Neural progenitor cell (in vitro differentiated cells): ENCODE results near the gene JAG2. TPM values are rescaled to one million over a fixed set of nuclear protein-coding genes. Genes with fewer than 3 reads are reported as not detected.

Experiments
- DNase-seq: peaks from one replicate; pipeline ENCODE4 v3.0.0-alpha.2; 2016; ENCODE audit warnings: low spot score
- H2AFZ ChIP-seq: fragments of 200-600 bp; sonication (generic); replicated peaks from 2 replicates; pipeline ENCODE4 v1.6.1; 2016; ENCODE audit warnings: antibody characterized with exemption
- H3F3A ChIP-seq: fragments of 200-600 bp; sonication (generic); 2 replicates; pipeline ENCODE4 v1.6.1; 2016; ENCODE audit warnings: antibody characterized with exemption, low read depth
- H3K27ac ChIP-seq: fragments of 200-600 bp; sonication (generic); 2 replicates; pipeline ENCODE4 v1.5.1; 2016; ENCODE audit warnings: mild to moderate bottlenecking
- H3K27me3 ChIP-seq: fragments of 200-600 bp; sonication (generic); 2 replicates; pipeline ENCODE4 v1.6.1; 2016; ENCODE audit warnings: mild to moderate bottlenecking, moderate library complexity
- H3K36me3 ChIP-seq: fragments of 200-600 bp; sonication (generic); 2 replicates; pipeline ENCODE4 v1.5.1; 2016
- H3K4me1 ChIP-seq: fragments of 200-600 bp; sonication (generic); 2 replicates; pipeline ENCODE4 v1.6.1; 2016; ENCODE audit warnings: mixed run types
- H3K4me2 ChIP-seq: fragments of 200-600 bp; sonication (generic); 2 replicates; pipeline ENCODE4 v1.6.1; 2016
- H3K4me3 ChIP-seq: fragments of 200-600 bp; sonication (generic); 2 replicates; pipeline ENCODE4 v1.5.1; 2016
- H3K79me2 ChIP-seq: fragments of 200-600 bp; sonication (generic); 2 replicates; pipeline ENCODE4 v1.6.1; 2016; ENCODE audit warnings: low read depth
- H3K9ac ChIP-seq: fragments of 200-600 bp; sonication (generic); 2 replicates; pipeline ENCODE4 v1.6.1; 2016
- H3K9me3 ChIP-seq: fragments of 200-600 bp; sonication (generic); 2 replicates; pipeline ENCODE4 v1.5.1; 2016; ENCODE audit warnings: low read depth
- H4K20me1 ChIP-seq: fragments of 200-600 bp; sonication (generic); 2 replicates; pipeline ENCODE4 v1.6.1; 2016; ENCODE audit warnings: low read depth
- H3K27ac Mint-ChIP-seq: 3 replicates; pipeline ENCODE4 v1.8.0; 2021; ENCODE audit warnings: mixed read lengths
- H3K27me3 Mint-ChIP-seq: 2 replicates; pipeline ENCODE4 v1.8.0; 2022; ENCODE audit warnings: low read depth, mild to moderate bottlenecking, inconsistent platforms, moderate library complexity, mixed read lengths; ENCODE audit not compliant: insufficient read depth
- H3K36me3 Mint-ChIP-seq: 3 replicates; pipeline ENCODE4 v1.8.0; 2021; ENCODE audit warnings: mixed read lengths
- H3K4me1 Mint-ChIP-seq: 3 replicates; pipeline ENCODE4 v1.8.0; 2021; ENCODE audit warnings: mixed read lengths
- H3K4me3 Mint-ChIP-seq: 3 replicates; pipeline ENCODE4 v1.8.0; 2021; ENCODE audit warnings: mild to moderate bottlenecking, moderate library complexity, mixed read lengths
- H3K9me3 Mint-ChIP-seq: 3 replicates; pipeline ENCODE4 v1.8.0; 2020; ENCODE audit warnings: mixed read lengths
- EZH2 ChIP-seq: fragments of 200-600 bp; sonication (generic); IDR thresholded peaks from 2 replicates; pipeline ENCODE4 v1.6.1; 2017; ENCODE audit warnings: antibody characterized with exemption, mild to moderate bottlenecking, moderate library complexity
- EZH2phosphoT487 ChIP-seq: fragments of 200-600 bp; sonication (generic); IDR thresholded peaks from 2 replicates; pipeline ENCODE4 v1.6.1; 2017; ENCODE audit warnings: antibody characterized with exemption
- total RNA-seq: library from RNA; depleted of rRNA; stranded (reverse); fragments of >200 nt; gene quantifications from 2 replicates; pipeline ENCODE4 v1.2.3, GENCODE V29; 2015; ENCODE audit warnings: low replicate concordance
- TF ChIP-seq, protein P1 (sequence below): fragments of 200-600 bp; sonication (generic); IDR thresholded peaks from 2 replicates; pipeline ENCODE4 v1.5.1; 2017; ENCODE audit warnings: antibody characterized with exemption, mild to moderate bottlenecking

The JAG2 gene
- total RNA-seq, 1 donor from 2014 or later, result 2.1 TPM

DNA sequence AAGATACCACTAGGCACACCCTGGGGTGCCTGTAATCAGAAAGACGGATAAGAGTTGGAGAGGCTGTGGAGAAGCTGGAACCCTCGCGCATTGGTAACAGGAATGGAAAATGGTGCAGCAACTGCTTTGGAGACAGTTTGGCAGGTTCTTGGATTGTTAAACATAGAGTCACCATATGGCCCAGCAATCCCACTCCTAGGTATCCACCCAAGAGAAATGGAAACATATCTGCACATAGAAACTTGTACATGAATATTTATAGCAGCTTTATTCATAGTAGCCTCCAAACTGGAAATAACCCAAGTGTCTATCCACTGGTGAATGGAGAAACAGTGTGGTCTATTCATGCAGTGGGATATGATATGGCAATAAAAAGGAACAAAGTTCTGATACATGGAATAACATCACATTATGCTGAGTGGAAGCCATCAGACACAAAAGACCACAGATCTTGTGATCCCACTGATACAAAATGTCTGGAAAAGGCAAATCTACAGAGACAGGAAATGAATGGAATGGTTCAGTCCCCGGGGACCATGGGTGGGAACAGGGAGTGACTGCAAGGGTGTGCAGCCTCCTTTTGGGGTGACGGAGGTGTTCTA is 45.4 kb downstream of the JAG2 start:
- H3F3A ChIP-seq, result no peaks in the 10 kb centered on the region
- Mint-ChIP-seq H3K36me3 (peaks cover 2% of the 10 kb centered on the region), H3K4me3 (no peak overlapping the region), H3K27me3 (peaks cover 16% of the 10 kb centered on the region), H3K4me1 (no peaks in the 10 kb centered on the region), H3K27ac (no peak overlapping the region), H3K9me3 (peaks cover 20% of the 10 kb centered on the region)
- no peaks in the 10 kb centered on the region for H3K36me3 ChIP-seq
- peaks cover 5% of the 10 kb centered on the region for H3K27me3 ChIP-seq
- H3K27ac ChIP-seq, result no peak overlapping the region
- no peak overlapping the region for H3K4me3 ChIP-seq
- H4K20me1 ChIP-seq, result no peaks in the 10 kb centered on the region
- TF ChIP-seq EZH2phosphoT487 (no peak), EZH2 (no peak)
- TF ChIP-seq, protein P1, sequence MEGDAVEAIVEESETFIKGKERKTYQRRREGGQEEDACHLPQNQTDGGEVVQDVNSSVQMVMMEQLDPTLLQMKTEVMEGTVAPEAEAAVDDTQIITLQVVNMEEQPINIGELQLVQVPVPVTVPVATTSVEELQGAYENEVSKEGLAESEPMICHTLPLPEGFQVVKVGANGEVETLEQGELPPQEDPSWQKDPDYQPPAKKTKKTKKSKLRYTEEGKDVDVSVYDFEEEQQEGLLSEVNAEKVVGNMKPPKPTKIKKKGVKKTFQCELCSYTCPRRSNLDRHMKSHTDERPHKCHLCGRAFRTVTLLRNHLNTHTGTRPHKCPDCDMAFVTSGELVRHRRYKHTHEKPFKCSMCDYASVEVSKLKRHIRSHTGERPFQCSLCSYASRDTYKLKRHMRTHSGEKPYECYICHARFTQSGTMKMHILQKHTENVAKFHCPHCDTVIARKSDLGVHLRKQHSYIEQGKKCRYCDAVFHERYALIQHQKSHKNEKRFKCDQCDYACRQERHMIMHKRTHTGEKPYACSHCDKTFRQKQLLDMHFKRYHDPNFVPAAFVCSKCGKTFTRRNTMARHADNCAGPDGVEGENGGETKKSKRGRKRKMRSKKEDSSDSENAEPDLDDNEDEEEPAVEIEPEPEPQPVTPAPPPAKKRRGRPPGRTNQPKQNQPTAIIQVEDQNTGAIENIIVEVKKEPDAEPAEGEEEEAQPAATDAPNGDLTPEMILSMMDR, result no peak
- no peak overlapping the region for H3K9ac ChIP-seq
- no peak for DNase-seq
- no peaks in the 10 kb centered on the region for H3K9me3 ChIP-seq
- no peaks in the 10 kb centered on the region for H3K4me1 ChIP-seq
- H2AFZ ChIP-seq, result no peak overlapping the region
- no peaks in the 10 kb centered on the region for H3K79me2 ChIP-seq
- no peak overlapping the region for H3K4me2 ChIP-seq

- peaks cover 5% of the 10 kb centered on the region for H3K27me3 ChIP-seq
- no peaks in the 10 kb centered on the region for H3K79me2 ChIP-seq
- H3K36me3 ChIP-seq, result no peaks in the 10 kb centered on the region
- H4K20me1 ChIP-seq, result no peaks in the 10 kb centered on the region
- H2AFZ ChIP-seq, result no peak overlapping the region
- Mint-ChIP-seq H3K4me1 (no peaks in the 10 kb centered on the region), H3K27ac (no peak overlapping the region), H3K36me3 (peaks cover 2% of the 10 kb centered on the region), H3K9me3 (peaks cover 18% of the 10 kb centered on the region), H3K4me3 (no peak overlapping the region), H3K27me3 (peaks cover 17% of the 10 kb centered on the region)
- H3K4me2 ChIP-seq, result no peak overlapping the region
- H3K9ac ChIP-seq, result no peak overlapping the region
- H3K4me3 ChIP-seq, result no peak overlapping the region
- no peak for DNase-seq
- H3F3A ChIP-seq, result no peaks in the 10 kb centered on the region
- no peaks in the 10 kb centered on the region for H3K9me3 ChIP-seq
- TF ChIP-seq EZH2phosphoT487 (no peak), EZH2 (no peak)
- TF ChIP-seq, protein P1, result no peak
- no peaks in the 10 kb centered on the region for H3K4me1 ChIP-seq
- no peak overlapping the region for H3K27ac ChIP-seq
These were observed 48.5 kb downstream of the JAG2 start for GRCh38 chr14:105120056-105120455.

GRCh38 chr14:105119408-105120025 is 49.1 kb downstream of the JAG2 start:
- Histone ChIP-seq H3K27ac (no peak overlapping the region), H3K79me2 (no peaks in the 10 kb centered on the region), H3K27me3 (peaks cover 5% of the 10 kb centered on the region), H3K9ac (no peak overlapping the region), H3K4me1 (no peaks in the 10 kb centered on the region), H3K9me3 (no peaks in the 10 kb centered on the region), H4K20me1 (no peaks in the 10 kb centered on the region), H3K4me2 (no peak overlapping the region), H3K36me3 (no peaks in the 10 kb centered on the region), H3F3A (no peaks in the 10 kb centered on the region), H2AFZ (no peak overlapping the region), H3K4me3 (no peak overlapping the region)
- H3K27ac Mint-ChIP-seq, result no peak overlapping the region
- H3K9me3 Mint-ChIP-seq, result peaks cover 19% of the 10 kb centered on the region
- no peak overlapping the region for H3K4me3 Mint-ChIP-seq
- TF ChIP-seq, protein P1, result no peak
- TF ChIP-seq EZH2, result no peak
- no peak for TF ChIP-seq EZH2phosphoT487
- H3K27me3 Mint-ChIP-seq, result peaks cover 18% of the 10 kb centered on the region
- no peak for DNase-seq
- peaks cover 2% of the 10 kb centered on the region for H3K36me3 Mint-ChIP-seq
- no peaks in the 10 kb centered on the region for H3K4me1 Mint-ChIP-seq
